Measurements from ENCODE around the gene NLRP12. TPM values are rescaled to one million over a fixed set of nuclear protein-coding genes. Genes with fewer than 3 reads are reported as not detected.
A peak's percentile ranks its signal among the peaks of the same experiment; 100 is the strongest.

NLRP12 gene
- total and polyA plus RNA-seq, 10 donors = 0.24 to 29.8 (median 9.1) TPM

GRCh38 chr19:53866865-53867224, 42.7 kb upstream of the NLRP12 start:
- peaks cover 19 to 70% (median 51%) of the 10 kb centered on the region in 6 donors for H3K4me1 ChIP-seq
- intact Hi-C loops (cut with DNase I; ENCODE audit: low total_unique reads) = no loop called here

GRCh38 chr19:53865918-53866864, 42.1 kb upstream of the NLRP12 start:
- Histone ChIP-seq H3K4me3 (peak overlapping the region; percentile 2 to 85 (median 62)), H3K9me3 (no peaks in the 10 kb centered on the region), H3K27ac (peak overlapping the region; percentile 19 to 96 (median 93)), H3K4me1 (peaks cover 19 to 63% (median 45%) of the 10 kb centered on the region in 6 donors), H3K36me3 (peaks cover 0 to 4% (median 0%) of the 10 kb centered on the region in 6 donors), H3K27me3 (replicated peaks in 1 of 7) (peaks cover 0 to 37% (median 0%) of the 10 kb centered on the region in 7 donors)
- 4 to 12% (median 8%) methylated on average over 35 to 50 of the region's 50 CpGs for WGBS, 5 donors
- TF ChIP-seq CTCF (IDR thresholded peaks at IDR 0.05 in 8 of 11, conservative IDR thresholded peaks at IDR 0.05 in 3 of 11) = peak in 2 of 11 experiments; percentile 5 to 26
- TF ChIP-seq POLR2AphosphoS5 (IDR thresholded peaks at IDR 0.05) = peak; percentile 47 to 75 (median 65)
- TF ChIP-seq POLR2A (IDR thresholded peaks at IDR 0.05) = no peak
- DNase-seq = peak; percentile 92
- intact Hi-C loops (cut with DNase I; ENCODE audit: low total_unique reads) = no loop called here

More at GRCh38 chr19:53866865-53867224, 42.7 kb upstream of the NLRP12 start:
- peak; percentile 85 for DNase-seq
- WGBS, 5 donors = 47 to 68% (median 60%) methylated on average over 10 to 14 of the region's 14 CpGs
- peak overlapping the region; percentile 19 to 96 (median 93) for H3K27ac ChIP-seq
- TF ChIP-seq POLR2A (IDR thresholded peaks at IDR 0.05) = no peak
- TF ChIP-seq CTCF (IDR thresholded peaks at IDR 0.05 in 8 of 11, conservative IDR thresholded peaks at IDR 0.05 in 3 of 11) = no peak
- TF ChIP-seq POLR2AphosphoS5 (IDR thresholded peaks at IDR 0.05) = no peak
- H3K4me3 ChIP-seq = peak overlapping the region in 6 of 8 donors; percentile 57 to 85 (median 68)
- peaks cover 0 to 37% (median 0%) of the 10 kb centered on the region in 7 donors for H3K27me3 ChIP-seq (replicated peaks in 1 of 7)
- no peaks in the 10 kb centered on the region for H3K9me3 ChIP-seq
- peaks cover 0 to 4% (median 0%) of the 10 kb centered on the region in 6 donors for H3K36me3 ChIP-seq

GRCh38 chr19:53865523-53865917, 41.4 kb upstream of the NLRP12 start:
- H3K36me3 ChIP-seq = no peaks in the 10 kb centered on the region
- H3K4me1 ChIP-seq = peaks cover 15 to 56% (median 38%) of the 10 kb centered on the region in 6 donors
- intact Hi-C loops (cut with DNase I; ENCODE audit: low total_unique reads) = no loop called here
- DNase-seq = no peak
- peak overlapping the region in 3 of 8 donors; percentile 95 to 96 (median 95) for H3K27ac ChIP-seq
- peak overlapping the region in 1 of 8 donors; percentile 85 for H3K4me3 ChIP-seq
- H3K9me3 ChIP-seq = no peaks in the 10 kb centered on the region
- TF ChIP-seq POLR2A (IDR thresholded peaks at IDR 0.05) (no peak), POLR2AphosphoS5 (IDR thresholded peaks at IDR 0.05) (no peak), CTCF (IDR thresholded peaks at IDR 0.05 in 8 of 11, conservative IDR thresholded peaks at IDR 0.05 in 3 of 11) (no peak)
- 44 to 65% (median 49%) methylated on average over 9 of the region's 9 CpGs for WGBS, 5 donors
- H3K27me3 ChIP-seq (replicated peaks in 1 of 7) = peaks cover 0 to 37% (median 0%) of the 10 kb centered on the region in 7 donors
